GM12878 (cell line): Measurements from ENCODE around the gene SOX18. TPM values are rescaled to one million over a fixed set of nuclear protein-coding genes. Genes with fewer than 3 reads are reported as not detected.

Source experiments
- CREM ChIP-seq: IDR thresholded peaks from 2 replicates; pipeline ENCODE4 v1.6.1; 2014; ENCODE audit warnings: antibody characterized with exemption, low read depth
- GABPA ChIP-seq: IDR thresholded peaks from 2 replicates; pipeline ENCODE4 v1.6.1; 2014; ENCODE audit warnings: antibody characterized with exemption, low read depth, mild to moderate bottlenecking, inconsistent platforms
- JUNB ChIP-seq: IDR thresholded peaks from 2 replicates; pipeline ENCODE4 v1.6.1; 2016; ENCODE audit warnings: antibody characterized with exemption, mild to moderate bottlenecking
- MXI1 ChIP-seq: fragments of 150-350 bp; IDR thresholded peaks from 2 replicates; pipeline ENCODE4 v1.6.1; 2011; ENCODE audit warnings: low read depth, mild to moderate bottlenecking, inconsistent platforms, low read length, improper control_type of control experiment
- MYB ChIP-seq: fragments of 150-350 bp; IDR thresholded peaks from 2 replicates; pipeline ENCODE4 v1.6.1; 2014; ENCODE audit warnings: mild to moderate bottlenecking, low read depth, low read length, borderline replicate concordance
- NR2C1 ChIP-seq: fragments of 450-650 bp; IDR thresholded peaks from 2 replicates; pipeline ENCODE4 v1.6.1; 2017; ENCODE audit warnings: antibody characterized with exemption, mild to moderate bottlenecking, moderate library complexity
- NRF1 ChIP-seq: conservative IDR thresholded peaks from 2 replicates; pipeline ENCODE4 v1.6.1; 2011; ENCODE audit warnings: mild to moderate bottlenecking, low read depth, low read length, improper control_type of control experiment
- POU2F2 ChIP-seq: IDR thresholded peaks from 3 replicates; pipeline ENCODE4 v1.6.1; 2011; ENCODE audit warnings: low read depth, mild to moderate bottlenecking, low read length, borderline replicate concordance
- RB1 ChIP-seq: fragments of 450-650 bp; formaldehyde crosslinking; IDR thresholded peaks from 2 replicates; pipeline ENCODE4 v1.6.1; 2017; ENCODE audit warnings: mild to moderate bottlenecking, borderline replicate concordance
- RCOR1 ChIP-seq: conservative IDR thresholded peaks from 2 replicates; pipeline ENCODE4 v1.6.1; 2012; ENCODE audit warnings: low read depth, low read length, improper control_type of control experiment
- RUNX3 ChIP-seq: IDR thresholded peaks from 2 replicates; pipeline ENCODE4 v1.6.1; 2012; ENCODE audit warnings: low read length, inconsistent platforms
- SMC3 ChIP-seq: IDR thresholded peaks from 2 replicates; pipeline ENCODE4 v1.6.1; 2011; ENCODE audit warnings: low read length, improper control_type of control experiment, borderline replicate concordance
- SRF ChIP-seq, 2 experiments: IDR thresholded peaks; 2 replicates each; pipeline ENCODE4 v1.6.1; 2011; ENCODE audit warnings: low read depth in 2 of 2, low read length in 2 of 2, mild to moderate bottlenecking in 1 of 2, moderate library complexity in 1 of 2
- ZNF24 ChIP-seq: fragments of 450-650 bp; IDR thresholded peaks from 2 replicates; pipeline ENCODE4 v1.6.1; 2017; ENCODE audit warnings: antibody characterized with exemption, mild to moderate bottlenecking
- ZNF274 ChIP-seq: IDR thresholded peaks from one replicate; pipeline ENCODE4 v1.8.0; 2011; ENCODE audit not compliant: insufficient read length, insufficient read depth
- polyA plus RNA-seq, 11 experiments: library from polyadenylated mRNA; depleted of rRNA in 4 of 11; unstranded in 6 of 11; stranded (reverse) in 5 of 11; fragments of >200 nt; fragmentation: Nextera tagmentation in 4 of 11; fragmentation: Illumina TruSeq in 1 of 11; extraction: Ambion mirVana in 4 of 11; extraction: Trizol in 1 of 11; gene quantifications; 1 replicate in 1 of 11; 2 replicates in 10 of 11; pipeline versions ENCODE4 v1.2.1 to v1.2.3, GENCODE V29; 2011 to 2016; ENCODE audit warnings: inconsistent platforms in 2 of 11, missing spikeins in 2 of 11, low read depth in 1 of 11
- total RNA-seq, 4 experiments: library from RNA; depleted of rRNA in 3 of 4; stranded (reverse); fragments of >200 nt in 3 of 4; fragmentation: Illumina TruSeq in 1 of 4; extraction: Trizol in 1 of 4; gene quantifications; 2 replicates each; pipeline versions ENCODE4 v1.2.1 to v1.2.3, GENCODE V29; 2013 to 2021
- TF ChIP-seq, protein P1 (sequence below): fragments of 150-350 bp; IDR thresholded peaks from 2 replicates; pipeline ENCODE4 v1.6.1; 2016; ENCODE audit warnings: low read depth, low read length
- TF ChIP-seq, protein P2 (sequence below): IDR thresholded peaks from 2 replicates; pipeline ENCODE4 v1.6.1; 2012; ENCODE audit warnings: improper control_type of control experiment, low read depth, low read length; ENCODE audit not compliant: insufficient replicate concordance
- TF ChIP-seq, protein P3 (sequence below): IDR thresholded peaks from 2 replicates; pipeline ENCODE4 v1.6.1; 2012; ENCODE audit warnings: mild to moderate bottlenecking, low read depth, low read length

SOX18 gene
- total and polyA plus RNA-seq, 10 of the 15 experiments (the other 5 are each of a cell fraction or from before 2014, with no cell fraction given): 0.05 to 5.6 (median 0.28) TPM; not detected in 3

DNA sequence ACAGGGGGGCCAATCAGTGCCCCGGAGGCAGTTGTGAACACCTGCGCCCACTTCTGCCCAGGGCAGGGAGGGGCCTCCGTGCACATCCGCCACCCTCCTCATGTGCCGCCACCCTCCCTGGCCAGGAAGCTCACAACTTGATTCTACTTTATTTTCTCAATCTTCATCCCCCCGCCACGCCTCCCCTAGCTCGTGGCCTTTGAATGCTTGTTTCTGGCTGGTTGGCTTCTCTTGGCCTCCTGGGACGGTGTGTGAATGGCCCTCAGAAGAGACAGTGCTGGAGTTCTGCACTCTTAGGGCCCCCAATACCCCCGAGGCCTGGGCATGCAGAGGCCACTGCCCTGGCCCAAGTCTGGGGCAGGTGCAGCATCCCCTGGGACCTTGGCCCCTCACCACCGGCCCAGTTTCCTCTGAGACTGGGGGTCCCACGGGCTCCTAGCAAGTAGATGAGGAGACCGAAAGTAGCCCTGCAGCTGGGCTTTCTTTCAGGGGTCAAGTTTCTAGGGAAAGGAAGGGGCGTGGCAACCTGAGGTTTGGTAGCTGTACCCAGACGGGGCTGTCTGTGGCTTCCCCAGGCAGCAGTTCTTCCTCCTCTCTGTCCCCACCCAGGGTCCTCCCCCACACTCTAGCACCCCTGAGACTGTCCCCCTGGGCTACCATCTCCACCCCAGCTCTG, 28.6 kb upstream of the SOX18 start (continued):
- TF ChIP-seq, protein P1, sequence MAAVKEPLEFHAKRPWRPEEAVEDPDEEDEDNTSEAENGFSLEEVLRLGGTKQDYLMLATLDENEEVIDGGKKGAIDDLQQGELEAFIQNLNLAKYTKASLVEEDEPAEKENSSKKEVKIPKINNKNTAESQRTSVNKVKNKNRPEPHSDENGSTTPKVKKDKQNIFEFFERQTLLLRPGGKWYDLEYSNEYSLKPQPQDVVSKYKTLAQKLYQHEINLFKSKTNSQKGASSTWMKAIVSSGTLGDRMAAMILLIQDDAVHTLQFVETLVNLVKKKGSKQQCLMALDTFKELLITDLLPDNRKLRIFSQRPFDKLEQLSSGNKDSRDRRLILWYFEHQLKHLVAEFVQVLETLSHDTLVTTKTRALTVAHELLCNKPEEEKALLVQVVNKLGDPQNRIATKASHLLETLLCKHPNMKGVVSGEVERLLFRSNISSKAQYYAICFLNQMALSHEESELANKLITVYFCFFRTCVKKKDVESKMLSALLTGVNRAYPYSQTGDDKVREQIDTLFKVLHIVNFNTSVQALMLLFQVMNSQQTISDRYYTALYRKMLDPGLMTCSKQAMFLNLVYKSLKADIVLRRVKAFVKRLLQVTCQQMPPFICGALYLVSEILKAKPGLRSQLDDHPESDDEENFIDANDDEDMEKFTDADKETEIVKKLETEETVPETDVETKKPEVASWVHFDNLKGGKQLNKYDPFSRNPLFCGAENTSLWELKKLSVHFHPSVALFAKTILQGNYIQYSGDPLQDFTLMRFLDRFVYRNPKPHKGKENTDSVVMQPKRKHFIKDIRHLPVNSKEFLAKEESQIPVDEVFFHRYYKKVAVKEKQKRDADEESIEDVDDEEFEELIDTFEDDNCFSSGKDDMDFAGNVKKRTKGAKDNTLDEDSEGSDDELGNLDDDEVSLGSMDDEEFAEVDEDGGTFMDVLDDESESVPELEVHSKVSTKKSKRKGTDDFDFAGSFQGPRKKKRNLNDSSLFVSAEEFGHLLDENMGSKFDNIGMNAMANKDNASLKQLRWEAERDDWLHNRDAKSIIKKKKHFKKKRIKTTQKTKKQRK: no peak
- TF ChIP-seq ZNF274: no peak
- no peak for TF ChIP-seq MYB
- peak; percentile 80 for TF ChIP-seq NR2C1
- TF ChIP-seq SRF (IDR thresholded peaks at IDR 0.05; ENCODE audit: low read depth in 2 of 2, low read length in 2 of 2): no peak
- no peak for TF ChIP-seq NRF1
- no peak for TF ChIP-seq GABPA
- TF ChIP-seq POU2F2: no peak
- TF ChIP-seq RB1: no peak
- TF ChIP-seq CREM: no peak
- peak; percentile 59; the same call in 1 of the 2 replicates for TF ChIP-seq MXI1
- TF ChIP-seq, protein P2, sequence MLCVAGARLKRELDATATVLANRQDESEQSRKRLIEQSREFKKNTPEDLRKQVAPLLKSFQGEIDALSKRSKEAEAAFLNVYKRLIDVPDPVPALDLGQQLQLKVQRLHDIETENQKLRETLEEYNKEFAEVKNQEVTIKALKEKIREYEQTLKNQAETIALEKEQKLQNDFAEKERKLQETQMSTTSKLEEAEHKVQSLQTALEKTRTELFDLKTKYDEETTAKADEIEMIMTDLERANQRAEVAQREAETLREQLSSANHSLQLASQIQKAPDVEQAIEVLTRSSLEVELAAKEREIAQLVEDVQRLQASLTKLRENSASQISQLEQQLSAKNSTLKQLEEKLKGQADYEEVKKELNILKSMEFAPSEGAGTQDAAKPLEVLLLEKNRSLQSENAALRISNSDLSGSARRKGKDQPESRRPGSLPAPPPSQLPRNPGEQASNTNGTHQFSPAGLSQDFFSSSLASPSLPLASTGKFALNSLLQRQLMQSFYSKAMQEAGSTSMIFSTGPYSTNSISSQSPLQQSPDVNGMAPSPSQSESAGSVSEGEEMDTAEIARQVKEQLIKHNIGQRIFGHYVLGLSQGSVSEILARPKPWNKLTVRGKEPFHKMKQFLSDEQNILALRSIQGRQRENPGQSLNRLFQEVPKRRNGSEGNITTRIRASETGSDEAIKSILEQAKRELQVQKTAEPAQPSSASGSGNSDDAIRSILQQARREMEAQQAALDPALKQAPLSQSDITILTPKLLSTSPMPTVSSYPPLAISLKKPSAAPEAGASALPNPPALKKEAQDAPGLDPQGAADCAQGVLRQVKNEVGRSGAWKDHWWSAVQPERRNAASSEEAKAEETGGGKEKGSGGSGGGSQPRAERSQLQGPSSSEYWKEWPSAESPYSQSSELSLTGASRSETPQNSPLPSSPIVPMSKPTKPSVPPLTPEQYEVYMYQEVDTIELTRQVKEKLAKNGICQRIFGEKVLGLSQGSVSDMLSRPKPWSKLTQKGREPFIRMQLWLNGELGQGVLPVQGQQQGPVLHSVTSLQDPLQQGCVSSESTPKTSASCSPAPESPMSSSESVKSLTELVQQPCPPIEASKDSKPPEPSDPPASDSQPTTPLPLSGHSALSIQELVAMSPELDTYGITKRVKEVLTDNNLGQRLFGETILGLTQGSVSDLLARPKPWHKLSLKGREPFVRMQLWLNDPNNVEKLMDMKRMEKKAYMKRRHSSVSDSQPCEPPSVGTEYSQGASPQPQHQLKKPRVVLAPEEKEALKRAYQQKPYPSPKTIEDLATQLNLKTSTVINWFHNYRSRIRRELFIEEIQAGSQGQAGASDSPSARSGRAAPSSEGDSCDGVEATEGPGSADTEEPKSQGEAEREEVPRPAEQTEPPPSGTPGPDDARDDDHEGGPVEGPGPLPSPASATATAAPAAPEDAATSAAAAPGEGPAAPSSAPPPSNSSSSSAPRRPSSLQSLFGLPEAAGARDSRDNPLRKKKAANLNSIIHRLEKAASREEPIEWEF: no peak
- no peak for TF ChIP-seq SMC3
- TF ChIP-seq, protein P3, sequence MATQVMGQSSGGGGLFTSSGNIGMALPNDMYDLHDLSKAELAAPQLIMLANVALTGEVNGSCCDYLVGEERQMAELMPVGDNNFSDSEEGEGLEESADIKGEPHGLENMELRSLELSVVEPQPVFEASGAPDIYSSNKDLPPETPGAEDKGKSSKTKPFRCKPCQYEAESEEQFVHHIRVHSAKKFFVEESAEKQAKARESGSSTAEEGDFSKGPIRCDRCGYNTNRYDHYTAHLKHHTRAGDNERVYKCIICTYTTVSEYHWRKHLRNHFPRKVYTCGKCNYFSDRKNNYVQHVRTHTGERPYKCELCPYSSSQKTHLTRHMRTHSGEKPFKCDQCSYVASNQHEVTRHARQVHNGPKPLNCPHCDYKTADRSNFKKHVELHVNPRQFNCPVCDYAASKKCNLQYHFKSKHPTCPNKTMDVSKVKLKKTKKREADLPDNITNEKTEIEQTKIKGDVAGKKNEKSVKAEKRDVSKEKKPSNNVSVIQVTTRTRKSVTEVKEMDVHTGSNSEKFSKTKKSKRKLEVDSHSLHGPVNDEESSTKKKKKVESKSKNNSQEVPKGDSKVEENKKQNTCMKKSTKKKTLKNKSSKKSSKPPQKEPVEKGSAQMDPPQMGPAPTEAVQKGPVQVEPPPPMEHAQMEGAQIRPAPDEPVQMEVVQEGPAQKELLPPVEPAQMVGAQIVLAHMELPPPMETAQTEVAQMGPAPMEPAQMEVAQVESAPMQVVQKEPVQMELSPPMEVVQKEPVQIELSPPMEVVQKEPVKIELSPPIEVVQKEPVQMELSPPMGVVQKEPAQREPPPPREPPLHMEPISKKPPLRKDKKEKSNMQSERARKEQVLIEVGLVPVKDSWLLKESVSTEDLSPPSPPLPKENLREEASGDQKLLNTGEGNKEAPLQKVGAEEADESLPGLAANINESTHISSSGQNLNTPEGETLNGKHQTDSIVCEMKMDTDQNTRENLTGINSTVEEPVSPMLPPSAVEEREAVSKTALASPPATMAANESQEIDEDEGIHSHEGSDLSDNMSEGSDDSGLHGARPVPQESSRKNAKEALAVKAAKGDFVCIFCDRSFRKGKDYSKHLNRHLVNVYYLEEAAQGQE: no peak
- TF ChIP-seq ZNF24: no peak
- TF ChIP-seq RUNX3: peak; percentile 42; the same call in 1 of the 2 replicates
- no peak for TF ChIP-seq JUNB
- no peak for TF ChIP-seq RCOR1
